Left lung (tissue), 10 donors: Measurements from ENCODE around the gene LRRC28. TPM values are rescaled to one million over a fixed set of nuclear protein-coding genes. Genes with fewer than 3 reads are reported as not detected.
"Not testable (repeated sequence)": the region's sequence is repeated elsewhere in the genome, so short reads cannot be mapped to it uniquely, and the experiment has no call there.

Experiments
- ATAC-seq: fragments of 200-7000 bp; cut with Tn5 transposase; one replicate; pipeline ENCODE4 v1.9.1; 2020; ENCODE audit warnings: moderate library complexity
- DNase-seq, 4 donors: peaks; one replicate each; pipeline ENCODE4 v3.0.0-alpha.2; 2013 to 2020
- H3K27ac ChIP-seq, 2 donors: fragments of 200-600 bp; sonication (generic) in 1 of 2; one replicate each; pipeline versions ENCODE4 v1.5.0 to v1.8.0; 2020 to 2021
- H3K27me3 ChIP-seq, 2 donors: fragments of 200-600 bp; sonication (generic) in 1 of 2; one replicate each; pipeline versions ENCODE4 v1.5.0 to v1.8.0; 2020 to 2021
- H3K36me3 ChIP-seq, 2 donors: fragments of 200-600 bp; sonication (generic) in 1 of 2; one replicate each; pipeline versions ENCODE4 v1.5.0 to v1.8.0; 2020 to 2021
- H3K4me1 ChIP-seq, 2 donors: fragments of 200-600 bp; one replicate each; pipeline ENCODE4 v1.8.0; 2021
- H3K4me3 ChIP-seq, 2 donors: fragments of 200-600 bp; sonication (generic) in 1 of 2; one replicate each; pipeline versions ENCODE4 v1.5.0 to v1.8.0; 2020 to 2021; ENCODE audit warnings: mild to moderate bottlenecking in 1 of 2
- H3K9me3 ChIP-seq, 2 donors: fragments of 200-600 bp; sonication (generic) in 1 of 2; one replicate each; pipeline versions ENCODE4 v1.5.0 to v1.8.0; 2020 to 2021
- CTCF ChIP-seq, 2 donors: fragments of 200-600 bp; sonication (generic) in 1 of 2; IDR thresholded peaks; one replicate each; pipeline versions ENCODE4 v1.5.0 to v1.8.0; 2021; ENCODE audit warnings: antibody characterized with exemption in 2 of 2
- intact Hi-C, 2 donors: fragments of 100-400 bp; cut with DNase I; formaldehyde crosslinking; loops; one replicate each; pipeline versions ENCODE4 v1.11.2 to v1.14.2; 2022
- polyA plus RNA-seq, 6 donors: library from polyadenylated mRNA; unstranded; fragments of 120-200 nt; gene quantifications; one replicate each; pipeline ENCODE4 v1.2.1, GENCODE V29; 2013; ENCODE audit not compliant: insufficient read length in 6 of 6
- total RNA-seq, 2 donors: library from RNA; stranded (reverse); fragmentation: NEBNext Ultra II Directional; extraction: Animal tissue kit (Norgen Biotek cat#: 25700); gene quantifications; one replicate each; pipeline ENCODE4 v1.2.1, GENCODE V29; 2021
- donor health status: DM: no; HTN: yes; CAD: no.
- donor health status: DM: no; HTN: no; CAD: no.

The LRRC28 gene
- total and polyA plus RNA-seq, 8 donors, result 14.9 to 29.7 (median 25.0) TPM

- H3K36me3 ChIP-seq, result peaks cover 0 to 16% of the 10 kb centered on the region in 2 donors
- no peak for ATAC-seq
Observed at GRCh38 chr15:99224372-99225214, 26.7 kb upstream of the LRRC28 start.

GRCh38 chr15:99226802-99227201 is 24.5 kb upstream of the LRRC28 start:
- TF ChIP-seq CTCF (IDR thresholded peaks at IDR 0.05), result no peak
- Histone ChIP-seq H3K27me3 (no peaks in the 10 kb centered on the region), H3K27ac (no peak overlapping the region), H3K36me3 (peaks cover 0 to 9% of the 10 kb centered on the region in 2 donors), H3K4me3 (no peak overlapping the region), H3K9me3 (no peaks in the 10 kb centered on the region), H3K4me1 (no peaks in the 10 kb centered on the region)
- DNase-seq (no peak), ATAC-seq (no peak)
- intact Hi-C loops, result no loop called here

More at GRCh38 chr15:99224372-99225214, 26.7 kb upstream of the LRRC28 start:
- Histone ChIP-seq H3K9me3 (no peaks in the 10 kb centered on the region), H3K4me3 (no peak overlapping the region), H3K27ac (no peak overlapping the region), H3K27me3 (no peaks in the 10 kb centered on the region), H3K4me1 (no peaks in the 10 kb centered on the region)
- intact Hi-C loops, result no loop called here
- no peak for TF ChIP-seq CTCF (IDR thresholded peaks at IDR 0.05)
- no peak for DNase-seq

GRCh38 chr15:99228120-99228770 is 23.0 kb upstream of the LRRC28 start:
- Histone ChIP-seq H3K27me3 (no peaks in the 10 kb centered on the region), H3K36me3 (peaks cover 0 to 9% of the 10 kb centered on the region in 2 donors), H3K9me3 (no peaks in the 10 kb centered on the region), H3K4me1 (no peaks in the 10 kb centered on the region), H3K27ac (no peak overlapping the region), H3K4me3 (no peak overlapping the region)
- TF ChIP-seq CTCF (IDR thresholded peaks at IDR 0.05), result no peak
- ATAC-seq (no peak), DNase-seq (no peak)
- intact Hi-C loops, result no loop called here

- Histone ChIP-seq H3K4me1 (no peaks in the 10 kb centered on the region), H3K9me3 (no peaks in the 10 kb centered on the region), H3K36me3 (peaks cover 0 to under 1% of the 10 kb centered on the region in 2 donors), H3K4me3 (no peak overlapping the region), H3K27ac (no peak overlapping the region), H3K27me3 (no peaks in the 10 kb centered on the region)
- ATAC-seq, result no peak
- DNase-seq, result no peak
- intact Hi-C loops, result no loop called here
- TF ChIP-seq CTCF (IDR thresholded peaks at IDR 0.05), result no peak
Observed at GRCh38 chr15:99230867-99231266, 20.4 kb upstream of the LRRC28 start.

GRCh38 chr15:99232740-99233139 is 18.5 kb upstream of the LRRC28 start:
- intact Hi-C loops, result no loop called here
- Histone ChIP-seq H3K36me3 (no peaks in the 10 kb centered on the region), H3K27ac (no peak overlapping the region), H3K4me3 (no peak overlapping the region), H3K27me3 (no peaks in the 10 kb centered on the region), H3K9me3 (no peaks in the 10 kb centered on the region), H3K4me1 (no peaks in the 10 kb centered on the region)
- TF ChIP-seq CTCF (IDR thresholded peaks at IDR 0.05), result no peak
- DNase-seq (no peak), ATAC-seq (no peak)

- H3K27ac ChIP-seq, ATAC-seq, DNase-seq, H3K4me3 ChIP-seq, intact Hi-C loops, H3K36me3 ChIP-seq, H3K4me1 ChIP-seq, H3K27me3 ChIP-seq, H3K9me3 ChIP-seq: not testable (repeated sequence)
Observed at GRCh38 chr15:99234160-99234559, 17.1 kb upstream of the LRRC28 start.
